ENCODE results near the gene SNAPC2. TPM values are rescaled to one million over a fixed set of nuclear protein-coding genes. Genes with fewer than 3 reads are reported as not detected.

The SNAPC2 gene
- polyA plus RNA-seq, 1 donor (not counting 4 experiments of a cell fraction or from before 2014, with no cell fraction given): 10.7 TPM

DNA sequence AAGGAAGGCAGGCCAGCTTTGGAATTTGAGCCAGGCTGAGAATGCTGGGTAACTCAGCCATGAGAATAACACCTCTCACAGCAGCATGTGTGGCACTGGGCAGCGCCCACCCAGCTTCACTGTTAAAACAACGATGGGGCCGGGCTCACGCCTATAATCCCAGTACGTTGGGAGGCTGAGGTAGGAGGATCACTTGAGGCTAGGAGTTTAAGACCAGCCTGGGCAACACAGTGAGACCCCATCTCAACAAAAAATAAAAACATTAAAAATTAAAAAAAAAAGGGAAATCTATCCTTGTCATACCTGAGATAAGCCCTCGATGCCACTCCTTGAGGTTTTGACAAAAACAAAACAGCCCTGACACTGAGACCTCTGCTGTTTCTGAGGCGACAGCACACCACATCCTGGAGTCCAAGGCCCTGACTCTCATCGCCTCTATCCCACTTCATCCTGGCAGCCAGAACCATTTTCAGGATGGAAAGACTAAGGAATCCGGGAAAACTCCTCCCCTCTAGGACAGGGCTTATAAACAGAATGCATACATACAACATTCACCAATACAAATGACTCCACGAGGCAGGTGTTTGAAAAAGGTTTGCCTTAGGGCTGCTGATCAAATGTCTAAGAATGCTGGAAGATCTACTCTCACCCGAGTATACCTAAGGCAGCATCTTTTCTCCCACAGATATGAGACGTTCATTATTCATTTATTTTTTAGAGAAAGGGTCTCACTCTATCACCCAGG lies 46.0 kb downstream of the SNAPC2 start:
- no peaks in the 10 kb centered on the region for H3K9me1 ChIP-seq (ENCODE audit: control insufficient read depth, extremely low read depth, insufficient read depth, low read length)
- no peak overlapping the region for H3K4me3 ChIP-seq (ENCODE audit: control insufficient read depth in 2 of 3, extremely low read depth in 1 of 3, insufficient read depth in 2 of 3, low read depth in 1 of 3, low read length in 3 of 3)
- FAIRE-seq: no peak
- H4K20me1 ChIP-seq (ENCODE audit: control insufficient read depth, extremely low read depth, insufficient read depth, low read length): no peaks in the 10 kb centered on the region
- dilution Hi-C loops (cut with MboI; ENCODE audit: extremely low pct_ligation_motif_present, low sequenced_read_pairs): no loop called here
- TF ChIP-seq, protein P1, sequence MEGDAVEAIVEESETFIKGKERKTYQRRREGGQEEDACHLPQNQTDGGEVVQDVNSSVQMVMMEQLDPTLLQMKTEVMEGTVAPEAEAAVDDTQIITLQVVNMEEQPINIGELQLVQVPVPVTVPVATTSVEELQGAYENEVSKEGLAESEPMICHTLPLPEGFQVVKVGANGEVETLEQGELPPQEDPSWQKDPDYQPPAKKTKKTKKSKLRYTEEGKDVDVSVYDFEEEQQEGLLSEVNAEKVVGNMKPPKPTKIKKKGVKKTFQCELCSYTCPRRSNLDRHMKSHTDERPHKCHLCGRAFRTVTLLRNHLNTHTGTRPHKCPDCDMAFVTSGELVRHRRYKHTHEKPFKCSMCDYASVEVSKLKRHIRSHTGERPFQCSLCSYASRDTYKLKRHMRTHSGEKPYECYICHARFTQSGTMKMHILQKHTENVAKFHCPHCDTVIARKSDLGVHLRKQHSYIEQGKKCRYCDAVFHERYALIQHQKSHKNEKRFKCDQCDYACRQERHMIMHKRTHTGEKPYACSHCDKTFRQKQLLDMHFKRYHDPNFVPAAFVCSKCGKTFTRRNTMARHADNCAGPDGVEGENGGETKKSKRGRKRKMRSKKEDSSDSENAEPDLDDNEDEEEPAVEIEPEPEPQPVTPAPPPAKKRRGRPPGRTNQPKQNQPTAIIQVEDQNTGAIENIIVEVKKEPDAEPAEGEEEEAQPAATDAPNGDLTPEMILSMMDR (optimal IDR thresholded peaks at IDR 0.05 in 1 of 3, IDR thresholded peaks at IDR 0.05 in 1 of 3, conservative IDR thresholded peaks at IDR 0.05 in 1 of 3; ENCODE audit: extremely low read depth in 1 of 3, insufficient read depth in 2 of 3, low read length in 3 of 3): no peak
- no peak for TF ChIP-seq EZH2 (IDR thresholded peaks at IDR 0.05; ENCODE audit: low read length)
- H2AFZ ChIP-seq (ENCODE audit: control insufficient read depth, low read length): no peak overlapping the region
- H3K79me2 ChIP-seq (ENCODE audit: control insufficient read depth, insufficient read depth, low read length): no peaks in the 10 kb centered on the region
- no peak overlapping the region for H3K4me2 ChIP-seq (ENCODE audit: control insufficient read depth, extremely low read depth, insufficient read depth, low read depth, low read length)
- no peak overlapping the region for H3K27ac ChIP-seq (ENCODE audit: control insufficient read depth, insufficient read depth, low read length)
- H3K36me3 ChIP-seq (ENCODE audit: control insufficient read depth in 2 of 2, extremely low read depth in 1 of 2, insufficient read depth in 2 of 2, low read length in 2 of 2): peaks cover 26 to 31% of the 10 kb centered on the region in 2 experiments
- no peaks in the 10 kb centered on the region for H3K9me3 ChIP-seq (ENCODE audit: control insufficient read depth, low read depth, low read length)
- H3K4me1 ChIP-seq (ENCODE audit: control insufficient read depth, extremely low read depth, insufficient read depth, low read length): no peaks in the 10 kb centered on the region
- no peak for DNase-seq (ENCODE audit: low read depth, low spot score)
- H3K9ac ChIP-seq (ENCODE audit: control insufficient read depth, extremely low read depth, insufficient read depth, low read length): no peak overlapping the region
- H3K27me3 ChIP-seq (ENCODE audit: control insufficient read depth, extremely low read depth, insufficient read depth, low read length): no peaks in the 10 kb centered on the region

- Histone ChIP-seq H3K79me2 (ENCODE audit: control insufficient read depth, insufficient read depth, low read length) (no peaks in the 10 kb centered on the region), H3K36me3 (ENCODE audit: control insufficient read depth in 2 of 2, extremely low read depth in 1 of 2, insufficient read depth in 2 of 2, low read length in 2 of 2) (peaks cover 31 to 43% of the 10 kb centered on the region in 2 experiments), H3K4me3 (ENCODE audit: control insufficient read depth in 2 of 3, extremely low read depth in 1 of 3, insufficient read depth in 2 of 3, low read depth in 1 of 3, low read length in 3 of 3) (no peak overlapping the region), H3K9me3 (ENCODE audit: control insufficient read depth, low read depth, low read length) (no peaks in the 10 kb centered on the region), H3K27ac (ENCODE audit: control insufficient read depth, insufficient read depth, low read length) (no peak overlapping the region), H3K9me1 (ENCODE audit: control insufficient read depth, extremely low read depth, insufficient read depth, low read length) (no peaks in the 10 kb centered on the region), H3K4me1 (ENCODE audit: control insufficient read depth, extremely low read depth, insufficient read depth, low read length) (no peaks in the 10 kb centered on the region), H3K4me2 (ENCODE audit: control insufficient read depth, extremely low read depth, insufficient read depth, low read depth, low read length) (no peak overlapping the region), H3K9ac (ENCODE audit: control insufficient read depth, extremely low read depth, insufficient read depth, low read length) (no peak overlapping the region), H3K27me3 (ENCODE audit: control insufficient read depth, extremely low read depth, insufficient read depth, low read length) (no peaks in the 10 kb centered on the region), H4K20me1 (ENCODE audit: control insufficient read depth, extremely low read depth, insufficient read depth, low read length) (no peaks in the 10 kb centered on the region), H2AFZ (ENCODE audit: control insufficient read depth, low read length) (no peak overlapping the region)
- DNase-seq (ENCODE audit: low read depth, low spot score) (no peak), FAIRE-seq (no peak)
- TF ChIP-seq EZH2 (IDR thresholded peaks at IDR 0.05; ENCODE audit: low read length): no peak
- TF ChIP-seq, protein P1 (optimal IDR thresholded peaks at IDR 0.05 in 1 of 3, IDR thresholded peaks at IDR 0.05 in 1 of 3, conservative IDR thresholded peaks at IDR 0.05 in 1 of 3; ENCODE audit: extremely low read depth in 1 of 3, insufficient read depth in 2 of 3, low read length in 3 of 3): no peak
- dilution Hi-C loops (cut with MboI; ENCODE audit: extremely low pct_ligation_motif_present, low sequenced_read_pairs): no loop called here
These were observed 48.1 kb downstream of the SNAPC2 start for GRCh38 chr19:7968008-7968795.

Measured in keratinocyte (primary cell).